GM12801 (cell line): ENCODE data around the gene SLC25A39.

ENCODE experiments used
- TF ChIP-seq, protein P1 (sequence below): IDR thresholded peaks from one replicate; pipeline ENCODE4 v1.5.1; 2011; ENCODE audit warnings: control low read depth; ENCODE audit not compliant: insufficient read length; ENCODE audit errors: extremely low read depth

The SLC25A39 gene

GRCh38 chr17:44350733-44351226 lies 26.2 kb upstream of the SLC25A39 start:
- TF ChIP-seq, protein P1, sequence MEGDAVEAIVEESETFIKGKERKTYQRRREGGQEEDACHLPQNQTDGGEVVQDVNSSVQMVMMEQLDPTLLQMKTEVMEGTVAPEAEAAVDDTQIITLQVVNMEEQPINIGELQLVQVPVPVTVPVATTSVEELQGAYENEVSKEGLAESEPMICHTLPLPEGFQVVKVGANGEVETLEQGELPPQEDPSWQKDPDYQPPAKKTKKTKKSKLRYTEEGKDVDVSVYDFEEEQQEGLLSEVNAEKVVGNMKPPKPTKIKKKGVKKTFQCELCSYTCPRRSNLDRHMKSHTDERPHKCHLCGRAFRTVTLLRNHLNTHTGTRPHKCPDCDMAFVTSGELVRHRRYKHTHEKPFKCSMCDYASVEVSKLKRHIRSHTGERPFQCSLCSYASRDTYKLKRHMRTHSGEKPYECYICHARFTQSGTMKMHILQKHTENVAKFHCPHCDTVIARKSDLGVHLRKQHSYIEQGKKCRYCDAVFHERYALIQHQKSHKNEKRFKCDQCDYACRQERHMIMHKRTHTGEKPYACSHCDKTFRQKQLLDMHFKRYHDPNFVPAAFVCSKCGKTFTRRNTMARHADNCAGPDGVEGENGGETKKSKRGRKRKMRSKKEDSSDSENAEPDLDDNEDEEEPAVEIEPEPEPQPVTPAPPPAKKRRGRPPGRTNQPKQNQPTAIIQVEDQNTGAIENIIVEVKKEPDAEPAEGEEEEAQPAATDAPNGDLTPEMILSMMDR, result no peak

DNA sequence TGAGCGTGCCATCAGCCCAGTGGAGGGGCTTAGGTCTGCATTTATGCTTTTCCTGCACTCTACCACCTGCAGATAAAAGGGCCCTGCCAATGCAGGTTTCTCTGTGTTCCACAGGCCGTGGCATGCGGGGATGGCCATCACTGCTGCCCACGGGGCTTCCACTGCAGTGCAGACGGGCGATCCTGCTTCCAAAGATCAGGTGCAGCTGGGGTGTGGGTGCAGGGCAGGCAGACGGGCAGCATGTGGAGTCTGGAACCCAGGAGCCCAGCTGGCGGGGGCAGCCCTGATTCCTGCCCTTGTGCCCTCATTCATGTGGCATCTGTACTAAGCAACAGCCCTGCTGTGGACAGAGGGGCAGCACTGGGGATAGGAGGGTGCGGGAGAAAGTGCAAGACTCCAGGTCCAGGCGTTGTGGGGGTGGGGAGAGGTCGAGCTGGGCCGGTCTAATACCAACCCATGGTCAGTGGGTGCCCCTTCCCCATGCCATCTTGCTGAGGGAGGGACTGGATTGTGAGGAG lies 25.0 kb upstream of the SLC25A39 start:
- TF ChIP-seq, protein P1, result no peak

GRCh38 chr17:44348988-44349364 lies 24.4 kb upstream of the SLC25A39 start:
- TF ChIP-seq, protein P1, result no peak

GRCh38 chr17:44348234-44348987 lies 23.8 kb upstream of the SLC25A39 start:
- TF ChIP-seq, protein P1, result no peak

- TF ChIP-seq, protein P1, result no peak
Observed at GRCh38 chr17:44346064-44346844, 21.6 kb upstream of the SLC25A39 start.

- TF ChIP-seq, protein P1, result no peak
Observed at GRCh38 chr17:44345454-44346026, 20.9 kb upstream of the SLC25A39 start.

DNA sequence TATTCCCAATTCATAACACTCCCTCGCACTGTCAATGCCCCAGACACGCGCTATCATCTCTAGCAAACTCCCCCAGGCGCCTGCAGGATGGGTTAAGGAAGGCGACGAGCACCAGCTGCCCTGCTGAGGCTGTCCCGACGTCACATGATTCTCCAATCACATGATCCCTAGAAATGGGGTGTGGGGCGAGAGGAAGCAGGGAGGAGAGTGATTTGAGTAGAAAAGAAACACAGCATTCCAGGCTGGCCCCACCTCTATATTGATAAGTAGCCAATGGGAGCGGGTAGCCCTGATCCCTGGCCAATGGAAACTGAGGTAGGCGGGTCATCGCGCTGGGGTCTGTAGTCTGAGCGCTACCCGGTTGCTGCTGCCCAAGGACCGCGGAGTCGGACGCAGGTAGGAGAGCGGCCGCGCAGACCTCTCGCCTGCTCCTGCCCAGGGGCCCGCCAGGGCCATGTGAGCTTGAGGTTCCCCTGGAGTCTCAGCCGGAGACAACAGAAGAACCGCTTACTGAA lies 20.4 kb upstream of the SLC25A39 start, which contains the start of gene GRN:
Gene GRN (plus strand): TSS at position 364 of the 515 bp plus-strand sequence. CDS start 3,863 bp downstream, outside the sequence.
- TF ChIP-seq, protein P1, result no peak
